ENCODE measurements around the gene KCTD11. TPM values are rescaled to one million over a fixed set of nuclear protein-coding genes. Genes with fewer than 3 reads are reported as not detected.
A peak's percentile ranks its signal among the peaks of the same experiment; 100 is the strongest.

Gene KCTD11
- total and polyA plus RNA-seq, 5 donors: 4.7 to 7.8 (median 6.5) TPM

GRCh38 chr17:7324438-7324779 is 27.6 kb upstream of the KCTD11 start:
- ATAC-seq (no peak), DNase-seq (no peak)
- no peak overlapping the region for H3K27ac ChIP-seq (ENCODE audit: low read length)
- no peaks in the 10 kb centered on the region for H3K4me1 ChIP-seq (ENCODE audit: control insufficient read depth, insufficient read depth, low read length)
- no peaks in the 10 kb centered on the region for H3K27me3 ChIP-seq (ENCODE audit: control insufficient read depth, insufficient read depth)
- no peak overlapping the region for H3K4me3 ChIP-seq (ENCODE audit: low read length)
- no peaks in the 10 kb centered on the region for H3K9me3 ChIP-seq (ENCODE audit: control insufficient read depth, low read length)
- WGBS: 89% methylated on average over 3 of the region's 3 CpGs
- intact Hi-C loops (cut with DNase I): no loop called here

DNA sequence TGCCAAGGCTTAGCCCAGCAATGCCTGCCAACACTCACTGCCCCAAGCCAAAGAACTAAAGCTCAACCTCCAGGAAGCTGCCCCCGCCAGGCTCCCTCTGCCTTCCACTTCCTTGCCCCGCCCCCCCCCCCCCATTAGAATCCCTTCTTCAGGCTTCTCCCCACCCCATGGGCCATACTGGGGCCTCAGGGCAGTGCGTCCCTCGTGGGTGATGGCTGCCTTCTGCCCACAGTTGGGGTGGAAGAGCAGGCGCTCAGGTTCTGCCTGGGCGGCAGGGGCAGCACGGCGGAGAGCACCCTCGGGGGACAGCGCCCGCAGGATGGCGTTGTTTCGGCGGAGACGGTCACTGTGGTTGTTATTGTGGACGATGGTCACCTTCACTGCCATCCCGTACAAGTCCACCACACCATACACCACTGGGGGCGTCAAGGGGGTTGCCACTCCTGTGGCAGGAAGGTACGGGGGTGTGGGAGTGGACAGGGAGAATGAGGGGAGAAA is 26.9 kb upstream of the KCTD11 start:
- H3K27me3 ChIP-seq (ENCODE audit: control insufficient read depth, insufficient read depth): no peaks in the 10 kb centered on the region
- WGBS: 90% methylated on average over 19 of the region's 19 CpGs
- DNase-seq: peak in 1 of 3 donors; percentile 32
- no peak overlapping the region for H3K4me3 ChIP-seq (ENCODE audit: low read length)
- intact Hi-C loops (cut with DNase I): no loop called here
- no peaks in the 10 kb centered on the region for H3K9me3 ChIP-seq (ENCODE audit: control insufficient read depth, low read length)
- no peaks in the 10 kb centered on the region for H3K4me1 ChIP-seq (ENCODE audit: control insufficient read depth, insufficient read depth, low read length)
- no peak for ATAC-seq
- no peak overlapping the region for H3K27ac ChIP-seq (ENCODE audit: low read length)

DNA sequence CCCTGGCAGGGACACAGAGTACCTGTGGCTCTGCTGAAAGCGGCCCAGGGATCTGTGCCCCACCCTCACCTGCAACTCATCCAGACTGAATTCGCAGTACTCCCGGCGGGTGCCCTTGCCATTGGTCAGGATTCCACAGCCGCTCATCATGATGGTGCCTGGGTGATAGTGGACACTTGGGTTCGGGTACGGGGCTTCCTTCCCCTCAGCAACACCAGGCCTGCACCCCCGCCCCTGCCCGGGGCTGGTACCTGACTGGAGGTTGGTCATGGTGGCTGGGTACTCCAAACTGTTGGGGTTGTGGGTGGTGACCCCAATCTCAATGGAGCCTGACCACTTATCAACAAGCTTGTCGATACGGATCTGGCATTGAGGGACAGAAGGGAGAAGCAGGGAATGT is 25.8 kb upstream of the KCTD11 start:
- intact Hi-C loops (cut with DNase I): no loop called here
- ATAC-seq (no peak), DNase-seq (peak in 2 of 3 donors; percentile 6 to 28)
- H3K4me3 ChIP-seq (ENCODE audit: low read length): no peak overlapping the region
- H3K27me3 ChIP-seq (ENCODE audit: control insufficient read depth, insufficient read depth): no peaks in the 10 kb centered on the region
- H3K4me1 ChIP-seq (ENCODE audit: control insufficient read depth, insufficient read depth, low read length): no peaks in the 10 kb centered on the region
- no peaks in the 10 kb centered on the region for H3K9me3 ChIP-seq (ENCODE audit: control insufficient read depth, low read length)
- WGBS: 91% methylated on average over 11 of the region's 11 CpGs
- H3K27ac ChIP-seq (ENCODE audit: low read length): no peak overlapping the region

- no peak overlapping the region for H3K4me3 ChIP-seq (ENCODE audit: low read length)
- intact Hi-C loops (cut with DNase I): no loop called here
- DNase-seq (peak in 2 of 3 donors; percentile 14 to 29), ATAC-seq (no peak)
- 87% methylated on average over 7 of the region's 7 CpGs for WGBS
- H3K4me1 ChIP-seq (ENCODE audit: control insufficient read depth, insufficient read depth, low read length): no peaks in the 10 kb centered on the region
- H3K9me3 ChIP-seq (ENCODE audit: control insufficient read depth, low read length): no peaks in the 10 kb centered on the region
- H3K27ac ChIP-seq (ENCODE audit: low read length): no peak overlapping the region
- H3K27me3 ChIP-seq (ENCODE audit: control insufficient read depth, insufficient read depth): no peaks in the 10 kb centered on the region
Measured at GRCh38 chr17:7327056-7327455, 24.9 kb upstream of the KCTD11 start.

DNA sequence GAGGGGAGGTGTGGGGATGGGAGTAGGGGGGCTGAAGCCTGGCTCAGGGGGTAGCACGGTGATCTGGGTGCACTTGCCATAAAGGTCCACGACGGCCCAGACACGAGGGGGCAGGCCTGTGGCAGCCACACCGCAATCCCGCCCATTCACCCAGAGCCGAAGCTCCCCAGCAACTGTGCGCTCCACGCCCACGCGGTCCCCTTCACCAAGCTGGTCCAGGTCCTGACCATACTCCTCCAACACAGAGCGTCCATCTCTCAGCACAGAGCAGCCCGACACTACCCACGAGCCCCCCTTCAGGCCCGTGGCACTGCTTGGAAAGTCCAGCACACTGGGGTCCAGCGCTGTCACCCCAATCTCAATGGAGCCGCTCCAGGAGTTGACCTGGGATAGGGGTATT is 24.5 kb upstream of the KCTD11 start:
- peak in 2 of 3 donors; percentile 12 to 50 for DNase-seq
- Histone ChIP-seq H3K27ac (ENCODE audit: low read length) (no peak overlapping the region), H3K4me3 (ENCODE audit: low read length) (no peak overlapping the region), H3K27me3 (ENCODE audit: control insufficient read depth, insufficient read depth) (no peaks in the 10 kb centered on the region), H3K9me3 (ENCODE audit: control insufficient read depth, low read length) (no peaks in the 10 kb centered on the region), H3K4me1 (ENCODE audit: control insufficient read depth, insufficient read depth, low read length) (no peaks in the 10 kb centered on the region)
- intact Hi-C loops (cut with DNase I): no loop called here
- WGBS: 87% methylated on average over 17 of the region's 17 CpGs
- no peak for ATAC-seq

DNA sequence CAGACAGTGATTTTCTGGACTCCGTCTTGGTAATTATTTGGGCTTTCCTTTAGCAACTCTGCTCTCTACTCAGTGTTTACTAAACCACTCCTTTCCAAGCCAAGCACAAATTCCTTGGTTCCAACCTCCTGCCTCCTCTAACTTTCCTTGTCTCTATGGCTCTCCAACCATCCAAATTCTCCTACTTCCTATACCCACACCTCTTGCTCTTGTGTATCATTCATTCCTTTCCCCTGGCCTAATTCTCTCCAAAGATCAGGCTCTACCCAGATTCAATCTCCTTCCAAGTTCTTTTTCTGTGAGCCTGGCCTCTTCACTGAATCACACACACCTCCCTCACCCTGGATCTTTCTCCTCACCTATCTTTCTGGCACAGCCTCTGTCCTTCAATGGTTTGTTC is 24.0 kb upstream of the KCTD11 start:
- ATAC-seq (no peak), DNase-seq (no peak)
- Histone ChIP-seq H3K4me3 (ENCODE audit: low read length) (no peak overlapping the region), H3K9me3 (ENCODE audit: control insufficient read depth, low read length) (no peaks in the 10 kb centered on the region), H3K27ac (ENCODE audit: low read length) (no peak overlapping the region), H3K4me1 (ENCODE audit: control insufficient read depth, insufficient read depth, low read length) (no peaks in the 10 kb centered on the region), H3K27me3 (ENCODE audit: control insufficient read depth, insufficient read depth) (no peaks in the 10 kb centered on the region)
- intact Hi-C loops (cut with DNase I): no loop called here
- 69% methylated on average over 1 of the region's 1 CpG for WGBS

DNA sequence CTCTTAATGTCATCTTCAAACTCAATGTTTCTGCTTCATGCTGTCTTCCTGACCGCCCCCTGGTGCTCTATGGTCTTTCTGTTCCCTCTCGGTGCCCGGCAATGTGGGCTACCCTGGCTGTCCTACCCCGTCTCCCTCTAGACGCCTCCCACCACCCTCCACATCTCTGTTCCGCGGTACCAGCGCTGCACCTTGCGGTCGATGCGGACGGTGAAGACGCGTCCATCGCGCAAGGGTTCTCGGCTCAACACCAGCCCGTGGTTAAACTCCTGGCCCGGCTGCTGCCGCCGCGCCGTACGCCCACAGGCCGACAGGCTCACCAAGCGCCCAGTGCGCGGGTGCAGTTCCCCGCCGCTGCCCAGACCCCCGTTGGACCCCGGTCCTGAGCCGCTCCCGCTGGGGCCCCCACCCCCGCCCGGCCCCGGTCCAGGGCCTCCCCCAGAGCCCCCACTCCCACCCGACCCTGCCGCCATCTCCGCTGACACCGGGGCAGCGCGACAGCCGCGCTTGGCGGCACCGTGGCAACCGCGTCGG is 23.1 kb upstream of the KCTD11 start, which contains the start of gene NEURL4:
TSS of gene NEURL4 (minus strand) at position 496 of the 534 bp plus-strand sequence. CDS start at position 473, 23 bp downstream.
- Histone ChIP-seq H3K4me1 (ENCODE audit: control insufficient read depth, insufficient read depth, low read length) (no peaks in the 10 kb centered on the region), H3K4me3 (ENCODE audit: low read length) (peak within 1 kb of the TSS; percentile 69), H3K27me3 (ENCODE audit: control insufficient read depth, insufficient read depth) (no peaks in the 10 kb centered on the region), H3K27ac (ENCODE audit: low read length) (peak within 1 kb of the TSS; percentile 89), H3K9me3 (ENCODE audit: control insufficient read depth, low read length) (no peaks in the 10 kb centered on the region)
- intact Hi-C loops (cut with DNase I): no loop called here
- under 1% methylated on average over 50 of the region's 50 CpGs for WGBS
- DNase-seq (no peak), ATAC-seq (no peak)

GRCh38 chr17:7329374-7329996 is 22.5 kb upstream of the KCTD11 start:
- WGBS: under 1% methylated on average over 43 of the region's 43 CpGs
- no peaks in the 10 kb centered on the region for H3K4me1 ChIP-seq (ENCODE audit: control insufficient read depth, insufficient read depth, low read length)
- H3K9me3 ChIP-seq (ENCODE audit: control insufficient read depth, low read length): no peaks in the 10 kb centered on the region
- peak; percentile 99 to 100 (median 99) for DNase-seq
- ATAC-seq: peak; percentile 90 to 91
- H3K4me3 ChIP-seq (ENCODE audit: low read length): peak overlapping the region; percentile 69
- intact Hi-C loops (cut with DNase I): no loop called here
- no peaks in the 10 kb centered on the region for H3K27me3 ChIP-seq (ENCODE audit: control insufficient read depth, insufficient read depth)
- peak overlapping the region; percentile 89 for H3K27ac ChIP-seq (ENCODE audit: low read length)

- WGBS: under 1% methylated on average over 34 of the region's 34 CpGs
- Histone ChIP-seq H3K27me3 (ENCODE audit: control insufficient read depth, insufficient read depth) (no peaks in the 10 kb centered on the region), H3K4me3 (ENCODE audit: low read length) (peak overlapping the region; percentile 69), H3K9me3 (ENCODE audit: control insufficient read depth, low read length) (no peaks in the 10 kb centered on the region), H3K27ac (ENCODE audit: low read length) (peak overlapping the region; percentile 89), H3K4me1 (ENCODE audit: control insufficient read depth, insufficient read depth, low read length) (no peaks in the 10 kb centered on the region)
- ATAC-seq (peak; percentile 74 to 81), DNase-seq (peak; percentile 79 to 91 (median 90))
- intact Hi-C loops (cut with DNase I): no loop called here
Measured at GRCh38 chr17:7329997-7330637, 21.8 kb upstream of the KCTD11 start.

DNA sequence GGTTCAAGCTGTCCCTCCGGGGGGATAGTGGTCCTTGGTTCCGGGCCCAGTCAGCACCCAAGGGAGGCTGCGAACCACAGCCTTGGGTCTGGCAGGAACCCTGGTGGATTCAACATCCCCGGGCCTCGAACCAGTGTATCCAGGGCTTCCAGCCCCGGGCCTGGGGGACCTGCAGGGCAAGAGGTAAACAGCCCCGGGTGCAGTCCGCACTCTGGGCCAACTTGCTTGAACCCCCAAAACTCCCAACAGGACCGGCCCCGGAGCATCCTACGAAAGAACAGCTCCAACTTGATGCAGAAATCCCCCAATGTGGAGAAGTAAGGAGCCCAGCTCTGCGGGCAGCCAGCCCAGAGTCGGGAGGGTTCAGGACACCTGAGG is 21.3 kb upstream of the KCTD11 start:
- H3K27ac ChIP-seq (ENCODE audit: low read length): peak overlapping the region; percentile 72
- H3K4me3 ChIP-seq (ENCODE audit: low read length): peak overlapping the region; percentile 69
- whole genome bisulfite sequencing: 66% methylated on average over 13 of the region's 13 CpGs
- no peaks in the 10 kb centered on the region for H3K4me1 ChIP-seq (ENCODE audit: control insufficient read depth, insufficient read depth, low read length)
- ATAC-seq (no peak), DNase-seq (no peak)
- intact Hi-C loops (cut with DNase I): no loop called here
- no peaks in the 10 kb centered on the region for H3K9me3 ChIP-seq (ENCODE audit: control insufficient read depth, low read length)
- H3K27me3 ChIP-seq (ENCODE audit: control insufficient read depth, insufficient read depth): no peaks in the 10 kb centered on the region

DNA sequence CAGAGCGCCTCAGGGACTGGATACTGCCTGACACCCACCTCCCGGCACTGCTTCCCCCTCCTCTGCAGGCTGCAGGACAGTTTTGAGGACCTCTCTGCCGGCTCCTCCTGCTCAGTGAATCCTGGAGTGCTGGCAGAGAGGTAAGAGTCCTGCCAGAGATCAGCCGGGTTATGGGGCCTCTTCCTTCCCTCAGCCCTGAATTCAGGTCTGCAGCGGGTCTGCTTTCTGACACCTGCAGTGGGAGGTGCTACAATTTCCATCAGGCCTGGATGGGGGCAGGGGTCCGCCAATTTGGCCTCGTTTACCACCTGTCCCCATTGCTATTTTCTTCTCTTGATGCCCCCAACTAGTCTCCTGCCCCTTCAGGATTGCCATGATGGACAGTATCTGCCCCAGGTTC is 19.9 kb upstream of the KCTD11 start:
- WGBS: 55% methylated on average over 7 of the region's 7 CpGs
- no peak overlapping the region for H3K27ac ChIP-seq (ENCODE audit: low read length)
- H3K4me3 ChIP-seq (ENCODE audit: low read length): no peak overlapping the region
- H3K27me3 ChIP-seq (ENCODE audit: control insufficient read depth, insufficient read depth): no peaks in the 10 kb centered on the region
- DNase-seq (peak in 1 of 3 donors; percentile 30), ATAC-seq (no peak)
- no peaks in the 10 kb centered on the region for H3K4me1 ChIP-seq (ENCODE audit: control insufficient read depth, insufficient read depth, low read length)
- H3K9me3 ChIP-seq (ENCODE audit: control insufficient read depth, low read length): no peaks in the 10 kb centered on the region
- intact Hi-C loops (cut with DNase I): no loop called here

All from right cardiac atrium (tissue), 5 donors.